ENCODE results near the gene RXFP3. TPM values are rescaled to one million over a fixed set of nuclear protein-coding genes. Genes with fewer than 3 reads are reported as not detected.
"Not testable (repeated sequence)": the region's sequence is repeated elsewhere in the genome, so short reads cannot be mapped to it uniquely, and the experiment has no call there.

Gene RXFP3
- total RNA-seq, 1 experiment from 2014 or later = not detected

DNA sequence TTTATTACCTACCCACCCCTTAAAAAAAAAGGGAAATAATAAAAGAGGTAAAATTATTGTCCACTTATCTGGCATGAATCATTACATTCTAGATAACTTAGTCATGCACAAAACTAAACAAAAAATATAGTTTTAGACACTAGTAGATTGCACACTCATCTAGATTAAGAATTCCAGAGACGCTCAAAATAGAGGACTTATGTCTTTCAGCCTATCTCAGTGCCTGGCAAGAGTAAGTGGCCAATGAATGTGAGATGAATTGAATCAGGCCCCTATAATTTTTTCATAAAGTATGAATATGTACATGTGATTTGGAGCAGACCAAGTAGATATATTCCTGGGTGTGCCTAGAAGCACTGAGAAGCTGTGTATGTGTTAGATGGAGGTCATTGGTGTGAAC is 2.0 kb upstream of the RXFP3 start:
- DNase-seq (ENCODE audit: low read depth) = peak; percentile 51

GRCh38 chr5:33936004-33936380 is 194 bp upstream of the RXFP3 start:
- peak; percentile 48 for DNase-seq (ENCODE audit: low read depth)

DNA sequence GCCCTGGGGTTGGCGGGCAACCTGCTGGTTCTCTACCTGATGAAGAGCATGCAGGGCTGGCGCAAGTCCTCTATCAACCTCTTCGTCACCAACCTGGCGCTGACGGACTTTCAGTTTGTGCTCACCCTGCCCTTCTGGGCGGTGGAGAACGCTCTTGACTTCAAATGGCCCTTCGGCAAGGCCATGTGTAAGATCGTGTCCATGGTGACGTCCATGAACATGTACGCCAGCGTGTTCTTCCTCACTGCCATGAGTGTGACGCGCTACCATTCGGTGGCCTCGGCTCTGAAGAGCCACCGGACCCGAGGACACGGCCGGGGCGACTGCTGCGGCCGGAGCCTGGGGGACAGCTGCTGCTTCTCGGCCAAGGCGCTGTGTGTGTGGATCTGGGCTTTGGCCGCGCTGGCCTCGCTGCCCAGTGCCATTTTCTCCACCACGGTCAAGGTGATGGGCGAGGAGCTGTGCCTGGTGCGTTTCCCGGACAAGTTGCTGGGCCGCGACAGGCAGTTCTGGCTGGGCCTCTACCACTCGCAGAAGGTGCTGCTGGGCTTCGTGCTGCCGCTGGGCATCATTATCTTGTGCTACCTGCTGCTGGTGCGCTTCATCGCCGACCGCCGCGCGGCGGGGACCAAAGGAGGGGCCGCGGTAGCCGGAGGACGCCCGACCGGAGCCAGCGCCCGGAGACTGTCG is 976 bp downstream of the RXFP3 start:
- no peak for DNase-seq (ENCODE audit: low read depth)

GRCh38 chr5:33937707-33938506 is 1.7 kb downstream of the RXFP3 start:
- no peak for DNase-seq (ENCODE audit: low read depth)

- no peak for DNase-seq (ENCODE audit: low read depth)
Observed at GRCh38 chr5:33938507-33938796, 2.3 kb downstream of the RXFP3 start.

DNA sequence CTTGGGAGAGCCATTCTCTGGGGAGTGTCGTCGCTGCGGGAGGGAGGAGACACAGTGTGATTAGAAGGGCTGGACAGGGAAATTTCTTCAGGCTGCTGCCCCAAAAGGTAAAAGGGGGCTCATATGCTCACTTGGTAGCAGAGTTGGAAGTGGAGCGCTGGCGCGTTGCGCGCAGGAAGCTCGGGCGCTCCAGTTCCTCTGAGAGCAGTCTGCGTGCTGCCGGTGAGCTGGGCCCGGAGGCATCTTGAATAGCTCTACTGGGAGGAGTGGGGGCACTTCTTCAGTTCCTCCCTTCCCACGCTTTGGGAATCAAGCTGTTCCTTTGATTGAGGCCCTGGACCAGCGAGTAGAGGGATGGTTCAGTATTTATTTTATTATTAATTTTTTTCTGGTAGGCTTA is 2.7 kb downstream of the RXFP3 start:
- no peak for DNase-seq (ENCODE audit: low read depth)

DNA sequence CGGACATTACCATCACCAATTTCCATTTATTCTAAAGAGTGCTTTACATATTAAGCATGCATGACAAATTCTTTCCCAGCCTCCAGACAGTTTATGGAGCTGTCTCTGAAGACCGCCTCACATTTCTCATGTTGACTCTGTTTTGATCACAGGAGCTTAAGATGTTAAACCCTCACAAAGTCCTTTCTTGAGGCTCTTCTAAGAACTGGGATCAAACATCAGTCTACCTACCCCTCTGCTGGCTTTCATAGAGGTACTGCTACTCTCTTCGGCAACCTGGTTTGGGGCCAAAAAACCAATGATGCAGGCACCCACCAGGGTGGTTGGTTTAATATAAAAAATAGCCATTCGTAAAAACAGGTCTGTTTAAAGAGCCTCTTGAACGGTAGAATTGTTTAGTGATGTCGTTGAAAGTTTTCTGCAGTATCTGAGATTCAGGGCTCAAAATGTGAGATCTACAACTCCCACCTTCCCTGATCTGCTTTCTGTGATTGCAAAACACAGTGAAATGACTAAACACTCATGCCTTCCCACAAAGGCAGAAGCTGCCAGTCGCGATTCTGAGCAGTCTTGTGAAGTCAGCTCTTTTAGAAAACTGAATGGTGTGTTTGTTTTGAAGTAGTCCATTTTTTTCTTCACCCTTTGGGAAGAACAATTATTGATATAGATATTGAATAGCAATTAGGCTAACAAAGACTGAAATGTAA is 3.5 kb downstream of the RXFP3 start:
- DNase-seq (ENCODE audit: low read depth) = peak; percentile 21

DNA sequence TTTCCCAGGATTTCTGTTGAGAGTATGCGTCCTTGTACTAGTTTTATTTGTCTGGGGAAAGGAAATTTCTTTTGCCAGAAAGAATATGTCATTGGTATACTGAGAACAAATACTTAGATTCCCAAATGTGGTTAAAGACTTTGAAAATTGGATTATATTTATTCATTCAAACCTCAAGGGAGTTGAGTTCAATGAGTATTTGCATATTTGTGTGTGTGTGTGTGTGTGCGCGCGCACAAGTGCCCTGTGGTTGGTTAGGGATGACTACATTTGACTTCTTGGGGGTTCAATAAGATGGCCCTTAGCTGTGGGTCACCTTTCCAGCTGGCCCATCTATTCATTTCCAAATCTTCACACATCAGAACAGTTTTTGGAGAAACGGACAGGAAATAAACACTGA is 4.9 kb downstream of the RXFP3 start:
- no peak for DNase-seq (ENCODE audit: low read depth)

- no peak for DNase-seq (ENCODE audit: low read depth)
Observed at GRCh38 chr5:33944543-33945132, 8.5 kb downstream of the RXFP3 start.

DNA sequence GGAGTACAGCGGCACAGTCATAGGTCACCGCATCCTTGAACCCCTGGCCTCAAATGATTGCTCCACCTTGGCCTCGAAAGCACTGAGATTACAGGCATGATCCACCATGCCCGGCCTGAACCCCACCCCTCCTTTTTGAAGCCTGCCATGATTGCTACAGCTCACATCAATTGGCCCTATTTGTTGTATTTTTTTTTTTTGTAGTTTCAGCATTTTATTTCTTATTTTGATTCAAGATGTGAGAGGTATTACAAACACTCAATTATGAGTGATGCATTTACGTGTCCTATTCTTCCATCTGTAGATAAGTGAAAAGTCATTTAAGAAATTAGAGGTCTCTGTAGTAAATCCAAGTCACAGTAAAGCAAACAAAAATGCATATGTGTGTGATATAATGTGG is 16.0 kb downstream of the RXFP3 start:
- not testable (repeated sequence) for DNase-seq (ENCODE audit: low read depth)

GRCh38 chr5:33957577-33958150 is 21.5 kb downstream of the RXFP3 start:
- no peak for DNase-seq (ENCODE audit: low read depth)

DNA sequence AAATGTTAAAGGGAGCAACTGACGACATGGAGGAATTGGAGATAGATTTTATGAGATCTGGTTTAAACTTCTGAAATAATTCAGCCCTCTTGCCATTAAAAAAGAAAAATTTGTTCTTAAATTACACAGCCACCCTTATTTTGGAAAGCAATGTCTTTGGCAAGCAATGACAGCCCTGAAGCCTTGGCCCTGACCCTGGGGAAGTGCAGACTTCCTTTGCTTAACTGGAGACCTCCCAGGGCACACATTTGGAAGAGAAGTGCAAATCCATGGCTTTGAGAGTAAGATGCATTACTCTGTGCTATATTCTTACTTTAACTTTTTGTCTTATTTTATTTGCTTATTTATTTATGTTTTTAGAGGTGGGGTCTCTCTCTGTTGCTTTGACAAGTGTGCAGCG is 22.0 kb downstream of the RXFP3 start:
- DNase-seq (ENCODE audit: low read depth) = no peak

DNA sequence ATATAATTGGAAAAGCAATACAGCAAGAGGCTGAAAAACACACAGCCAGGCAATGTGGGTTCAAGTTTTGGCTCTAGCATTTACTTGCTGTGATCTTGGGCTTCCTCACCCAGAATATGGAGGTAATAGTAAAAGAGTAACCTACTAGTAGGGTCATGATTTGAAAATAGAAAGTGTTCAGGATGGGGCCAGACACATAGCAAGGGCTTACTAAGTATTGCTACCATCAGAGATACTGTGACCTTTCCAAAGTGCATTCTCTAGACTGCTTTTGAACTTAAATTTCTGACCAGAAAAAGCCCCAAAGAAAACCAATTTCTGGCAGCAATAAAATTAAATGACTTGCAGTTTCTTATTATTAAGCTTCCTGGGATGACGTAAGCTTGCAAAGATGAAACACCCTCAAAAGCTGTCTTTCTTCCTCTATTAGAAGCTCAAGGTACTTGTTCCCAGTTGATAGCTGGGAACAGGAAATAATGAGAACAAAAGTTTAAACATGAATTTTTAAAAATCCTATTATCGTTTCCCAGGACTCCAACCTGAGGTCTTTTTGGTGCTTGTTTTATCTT is 28.0 kb downstream of the RXFP3 start:
- DNase-seq (ENCODE audit: low read depth) = no peak

- no peak for DNase-seq (ENCODE audit: low read depth)
Observed at GRCh38 chr5:33966805-33967204, 30.6 kb downstream of the RXFP3 start.

GRCh38 chr5:33968211-33969005 is 32.2 kb downstream of the RXFP3 start:
- no peak for DNase-seq (ENCODE audit: low read depth)

DNA sequence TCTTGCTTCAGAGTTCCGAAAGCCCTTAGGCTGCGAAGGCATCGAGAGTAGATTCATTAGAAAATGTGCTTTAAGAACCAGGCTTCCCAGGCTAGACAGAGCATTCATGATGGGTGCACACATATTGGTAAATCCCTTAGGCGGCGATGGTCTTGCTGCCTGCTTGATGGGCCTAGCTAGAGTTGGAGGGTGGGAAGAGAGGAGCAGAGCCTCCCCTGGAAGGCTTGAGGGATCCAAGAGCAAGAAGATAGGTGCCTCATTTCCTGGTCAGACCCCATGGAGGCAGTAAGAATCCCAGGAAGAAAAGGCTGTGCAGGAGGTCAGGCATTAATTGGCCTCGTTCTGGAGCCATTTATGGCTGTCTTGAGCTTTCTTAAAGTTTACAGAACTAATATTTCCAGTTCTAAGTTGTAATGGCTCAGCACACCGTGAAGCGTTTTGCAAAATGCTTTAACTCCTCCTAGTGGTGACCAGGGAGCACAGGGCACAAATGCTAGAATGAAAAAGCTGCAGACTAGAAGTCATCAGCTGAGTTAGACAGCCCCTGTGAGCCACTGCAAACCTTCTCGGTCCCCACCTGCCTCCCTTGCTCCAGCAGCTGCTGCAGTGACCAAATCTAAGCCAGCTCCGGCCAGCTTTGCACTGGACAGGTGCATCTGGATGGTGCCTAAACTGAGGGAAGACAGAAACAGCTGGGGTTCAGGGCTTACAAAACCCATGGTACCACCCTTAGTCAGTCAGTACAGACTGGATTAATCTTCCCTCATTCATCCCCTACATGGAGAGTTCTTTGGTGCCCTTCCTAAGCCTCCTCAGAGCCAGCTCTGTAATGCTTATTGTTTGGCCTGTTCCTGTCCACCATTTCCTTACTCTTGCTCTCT is 33.6 kb downstream of the RXFP3 start:
- DNase-seq (ENCODE audit: low read depth) = peak; percentile 60

DNA sequence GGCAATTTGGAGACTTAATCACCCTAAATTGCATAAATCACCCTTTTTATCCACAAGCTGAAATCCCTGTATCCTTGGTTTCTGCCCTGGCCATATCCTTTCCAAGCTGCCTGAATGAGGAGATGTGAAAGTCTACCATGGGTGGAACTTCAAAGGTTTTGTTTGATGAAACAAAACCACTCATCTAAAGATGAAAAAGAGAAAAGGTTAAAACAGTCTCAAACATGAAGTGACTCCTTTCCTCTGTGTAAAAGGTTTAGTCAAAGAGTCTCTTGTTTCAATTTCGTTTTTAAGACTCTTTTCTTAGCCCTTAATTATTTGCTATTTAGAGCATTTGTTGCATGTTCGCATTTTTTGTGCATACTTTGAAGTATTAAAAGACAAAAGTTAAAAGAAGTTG is 37.1 kb downstream of the RXFP3 start:
- DNase-seq (ENCODE audit: low read depth) = no peak

DNA sequence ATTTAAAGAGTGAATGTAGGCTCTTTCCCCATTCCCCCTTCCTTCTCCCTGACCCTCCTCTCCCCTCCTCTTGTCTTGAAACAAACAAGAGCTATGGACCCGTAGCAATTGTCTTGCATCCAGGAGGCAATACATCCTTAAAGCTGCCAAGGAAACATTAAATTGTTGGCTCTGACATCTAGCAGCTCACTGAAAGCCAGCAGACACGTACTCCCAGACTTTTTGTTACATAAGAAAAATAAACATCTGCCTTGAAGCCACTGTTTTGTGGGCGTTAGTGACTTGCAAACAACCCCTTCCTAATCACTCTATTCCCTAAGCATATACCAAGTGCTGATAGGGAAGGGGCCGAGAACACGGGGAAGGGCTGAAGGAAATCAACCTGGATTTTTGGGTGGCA is 39.7 kb downstream of the RXFP3 start:
- DNase-seq (ENCODE audit: low read depth) = no peak

DNA sequence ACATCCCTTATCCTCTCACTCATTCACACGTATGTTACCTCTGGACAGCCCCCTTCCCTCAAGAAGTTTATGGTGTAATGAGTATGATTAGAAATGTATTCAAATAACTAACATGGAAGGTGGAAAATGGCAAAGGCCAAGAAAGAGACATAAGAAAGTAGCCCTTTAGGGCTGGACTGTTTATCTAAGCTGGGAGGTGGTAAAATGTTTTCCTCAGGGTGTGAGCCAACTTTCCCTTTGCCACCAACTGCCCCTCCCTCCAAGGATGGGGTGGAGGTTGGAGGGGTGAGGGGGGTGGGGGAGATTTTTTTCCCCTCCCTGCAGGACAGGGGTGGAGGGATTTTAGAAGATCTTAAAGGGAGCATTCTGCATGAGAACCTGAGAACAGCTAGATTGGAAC is 40.1 kb downstream of the RXFP3 start:
- no peak for DNase-seq (ENCODE audit: low read depth)

- no peak for DNase-seq (ENCODE audit: low read depth)
Observed at GRCh38 chr5:33978306-33978705, 42.1 kb downstream of the RXFP3 start.
